ENCODE measurements around the gene ZBTB34.

ZBTB34 gene

GRCh38 chr9:126875756-126876510 is 15.5 kb downstream of the ZBTB34 start:
- in situ Hi-C loops (cut with HindIII; ENCODE audit: low sequenced_read_pairs), result no loop called here

- in situ Hi-C loops (cut with HindIII; ENCODE audit: low sequenced_read_pairs), result no loop called here
Observed at GRCh38 chr9:126876531-126876930, 16.1 kb downstream of the ZBTB34 start.

- in situ Hi-C loops (cut with HindIII; ENCODE audit: low sequenced_read_pairs), result no loop called here
Observed at GRCh38 chr9:126877418-126877817, 17.0 kb downstream of the ZBTB34 start.

GRCh38 chr9:126879288-126879687 is 18.8 kb downstream of the ZBTB34 start:
- in situ Hi-C loops (cut with HindIII; ENCODE audit: low sequenced_read_pairs), result no loop called here

- in situ Hi-C loops (cut with HindIII; ENCODE audit: low sequenced_read_pairs), result no loop called here
Observed at GRCh38 chr9:126880226-126880946, 19.9 kb downstream of the ZBTB34 start.

GRCh38 chr9:126880947-126881332 is 20.5 kb downstream of the ZBTB34 start:
- in situ Hi-C loops (cut with HindIII; ENCODE audit: low sequenced_read_pairs), result no loop called here

- in situ Hi-C loops (cut with HindIII; ENCODE audit: low sequenced_read_pairs), result no loop called here
Observed at GRCh38 chr9:126882746-126883145, 22.3 kb downstream of the ZBTB34 start.

DNA sequence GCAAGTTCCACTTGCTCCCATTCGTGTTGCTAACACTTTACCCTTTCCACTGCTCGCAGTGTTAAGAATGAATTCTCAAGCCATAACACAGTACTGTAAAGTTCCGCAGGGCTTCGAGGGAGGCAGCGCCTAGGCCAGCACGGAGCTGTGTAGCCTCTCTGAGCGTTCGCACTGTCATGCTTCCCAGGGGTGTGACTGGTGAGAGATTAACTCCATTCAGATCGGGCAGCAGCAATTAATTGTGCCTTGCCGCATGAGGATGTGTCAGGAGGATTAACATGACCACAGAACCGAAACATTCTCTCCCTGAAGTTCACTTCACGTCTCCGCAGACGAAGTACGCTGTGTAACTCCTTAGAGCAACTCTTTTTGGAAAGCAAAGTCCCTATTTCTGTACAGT is 23.2 kb downstream of the ZBTB34 start:
- in situ Hi-C loops (cut with HindIII; ENCODE audit: low sequenced_read_pairs), result no loop called here

DNA sequence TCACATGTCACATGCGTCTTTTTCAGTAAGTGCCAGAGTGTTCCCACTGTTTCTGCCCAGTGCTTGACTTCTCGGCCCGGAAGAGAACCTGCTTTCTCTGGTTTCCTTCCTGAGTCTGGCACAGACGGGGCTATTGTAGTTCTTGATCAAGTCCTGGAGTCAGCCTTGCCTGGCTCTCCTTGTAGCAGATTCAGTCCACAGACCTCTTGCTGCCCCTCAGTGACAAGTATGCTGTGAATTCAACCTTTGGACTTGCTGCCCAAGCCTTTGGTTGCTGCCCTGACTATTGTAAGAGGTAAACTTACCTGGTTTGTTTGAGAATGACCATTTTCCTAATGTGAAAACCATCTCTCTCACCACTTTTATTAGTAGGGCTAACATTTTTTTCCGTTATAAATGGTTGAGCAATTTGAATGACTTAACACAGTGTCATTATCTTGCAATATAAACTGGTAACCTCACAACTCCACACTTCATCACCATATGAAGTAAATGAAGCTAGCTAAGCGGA is 24.7 kb downstream of the ZBTB34 start:
- in situ Hi-C loops (cut with HindIII; ENCODE audit: low sequenced_read_pairs), result no loop called here

GRCh38 chr9:126886034-126886822 is 25.8 kb downstream of the ZBTB34 start:
- in situ Hi-C loops (cut with HindIII; ENCODE audit: low sequenced_read_pairs), result no loop called here

- in situ Hi-C loops (cut with HindIII; ENCODE audit: low sequenced_read_pairs), result no loop called here
Observed at GRCh38 chr9:126886897-126887296, 26.5 kb downstream of the ZBTB34 start.

DNA sequence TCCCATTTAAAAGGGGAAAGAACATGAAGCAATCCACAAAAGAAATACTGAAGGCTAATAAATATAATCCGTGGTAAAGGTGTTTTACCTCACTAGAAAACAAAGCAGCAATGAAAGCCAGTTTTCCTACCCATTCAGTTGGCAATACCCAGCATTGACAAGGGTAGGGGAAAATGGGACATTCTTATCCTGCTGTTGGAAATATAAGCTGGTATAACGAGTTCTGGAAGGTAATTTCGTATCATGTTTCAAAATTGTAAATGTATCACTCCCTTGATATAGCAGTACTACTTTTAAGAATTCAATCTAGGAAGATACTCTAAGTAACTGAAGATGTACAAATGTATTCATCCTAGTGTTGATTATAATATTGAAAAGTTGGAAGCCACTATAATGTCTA is 31.2 kb downstream of the ZBTB34 start:
- in situ Hi-C loops (cut with HindIII; ENCODE audit: low sequenced_read_pairs), result no loop called here

DNA sequence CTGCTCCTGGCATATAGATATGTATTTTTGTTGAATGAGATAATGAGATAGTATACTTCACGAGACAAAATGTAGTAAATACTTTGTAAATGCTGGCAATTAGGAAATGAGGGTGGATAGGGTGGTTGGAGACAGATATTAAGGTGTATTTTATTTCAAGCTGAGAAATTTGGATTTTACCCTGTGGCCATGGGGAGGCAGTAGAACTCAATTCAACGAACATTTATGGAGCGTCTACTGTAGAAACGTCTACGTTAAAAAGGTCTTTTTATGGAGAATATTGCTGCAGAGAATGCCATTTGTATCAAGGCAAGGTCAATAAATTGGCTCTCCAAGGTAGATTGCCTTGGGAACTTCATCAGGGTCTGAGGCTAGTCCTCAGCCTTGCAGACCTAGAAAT is 32.6 kb downstream of the ZBTB34 start:
- in situ Hi-C loops (cut with HindIII; ENCODE audit: low sequenced_read_pairs), result no loop called here

DNA sequence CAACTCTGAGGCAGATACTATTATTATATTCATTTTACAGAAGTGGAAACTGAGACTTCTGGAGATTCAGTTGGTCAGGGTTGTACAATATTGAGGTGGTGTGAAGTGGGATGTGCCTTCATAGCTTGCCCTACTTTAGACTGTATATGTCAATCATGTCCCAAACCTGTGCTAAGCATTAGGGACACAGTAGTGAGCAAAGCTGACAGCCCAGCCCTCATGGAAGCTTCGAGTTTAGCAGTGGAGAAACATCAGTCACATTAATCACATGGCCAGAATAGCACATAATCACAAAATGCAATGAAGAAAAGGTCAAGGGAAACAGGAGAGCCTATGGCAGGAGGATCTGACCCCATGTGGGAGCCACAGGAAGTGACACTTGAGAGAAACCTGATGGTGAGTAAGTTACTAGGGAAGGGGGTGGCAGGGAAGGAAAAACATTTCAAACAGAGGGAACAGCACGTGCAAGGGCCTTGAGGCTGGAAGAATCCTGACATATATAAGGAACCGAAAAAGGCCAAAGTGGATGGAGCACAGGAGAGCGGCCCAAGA is 33.7 kb downstream of the ZBTB34 start:
- in situ Hi-C loops (cut with HindIII; ENCODE audit: low sequenced_read_pairs), result no loop called here

- in situ Hi-C loops (cut with HindIII; ENCODE audit: low sequenced_read_pairs), result no loop called here
Observed at GRCh38 chr9:126902210-126902609, 41.8 kb downstream of the ZBTB34 start.

GRCh38 chr9:126904586-126904985 is 44.1 kb downstream of the ZBTB34 start:
- in situ Hi-C loops (cut with HindIII; ENCODE audit: low sequenced_read_pairs), result no loop called here

GRCh38 chr9:126906091-126906490 is 45.7 kb downstream of the ZBTB34 start:
- in situ Hi-C loops (cut with HindIII; ENCODE audit: low sequenced_read_pairs), result no loop called here

GRCh38 chr9:126907058-126907457 is 46.6 kb downstream of the ZBTB34 start:
- in situ Hi-C loops (cut with HindIII; ENCODE audit: low sequenced_read_pairs), result no loop called here

GRCh38 chr9:126914458-126915280 is 54.2 kb downstream of the ZBTB34 start, which contains the start of gene RALGPS1:
Gene RALGPS1 (plus strand): TSS chr9:126914782. CDS start chr9:126962290, 47,508 bp downstream.
- in situ Hi-C loops (cut with HindIII; ENCODE audit: low sequenced_read_pairs), result no loop called here

DNA sequence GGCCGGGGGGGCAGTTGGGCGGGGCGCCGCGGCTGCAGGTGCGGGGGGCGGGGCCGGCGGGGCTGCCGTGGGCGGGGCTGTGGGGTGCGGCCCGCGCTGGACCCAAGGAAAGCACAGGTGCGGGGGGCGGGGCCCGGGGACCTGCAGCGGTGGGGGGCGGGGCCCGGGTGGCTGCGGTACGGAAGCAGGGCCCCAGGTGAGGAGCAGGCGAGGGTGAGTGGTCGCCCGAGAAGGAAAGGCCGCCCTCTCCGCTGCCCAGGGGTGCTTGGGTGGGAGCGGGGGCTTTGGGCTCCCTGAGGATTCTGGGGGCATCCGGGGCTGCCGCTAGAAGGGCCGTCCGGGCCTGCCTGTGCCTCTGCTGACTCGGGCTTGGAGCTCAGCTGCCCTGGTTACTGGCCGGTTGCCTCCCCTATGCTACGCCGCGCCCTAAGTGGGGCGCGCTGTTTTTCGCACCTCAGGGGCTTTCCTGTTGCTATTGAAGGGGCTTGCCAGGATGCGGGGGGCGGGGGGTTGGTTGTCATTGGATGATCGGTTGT is 54.9 kb downstream of the ZBTB34 start:
- in situ Hi-C loops (cut with HindIII; ENCODE audit: low sequenced_read_pairs), result no loop called here
